ENCODE results near the gene PHLDB3. TPM values are rescaled to one million over a fixed set of nuclear protein-coding genes. Genes with fewer than 3 reads are reported as not detected.
A peak's percentile ranks its signal among the peaks of the same experiment; 100 is the strongest.

The PHLDB3 gene
- polyA plus RNA-seq, 2 donors: 58.1 to 70.1 TPM

DNA sequence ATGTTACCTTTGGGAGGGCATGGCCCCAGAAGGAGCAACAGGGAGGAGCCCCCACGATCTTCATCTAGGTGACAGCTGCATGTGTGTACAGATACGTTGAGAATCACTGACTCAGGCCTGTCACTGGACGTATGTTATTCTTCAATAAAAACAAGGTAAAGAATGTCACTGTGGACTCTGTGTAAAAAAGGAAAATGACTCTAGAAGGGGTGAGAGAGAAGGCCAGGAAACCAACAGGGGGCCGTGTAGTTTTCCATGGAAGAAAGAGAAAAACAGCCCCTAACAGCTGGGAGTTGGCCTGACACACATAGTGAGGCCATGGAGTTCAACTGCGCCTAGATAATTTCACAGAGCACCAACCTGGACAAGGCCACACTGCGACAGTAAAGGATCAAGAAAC, 37.3 kb downstream of the PHLDB3 start:
- Histone ChIP-seq H3K9me3 (ENCODE audit: control insufficient read depth in 2 of 2, insufficient read depth in 1 of 2, low read depth in 1 of 2, low read length in 1 of 2) (no peaks in the 10 kb centered on the region), H3K4me1 (ENCODE audit: control insufficient read depth in 2 of 2, insufficient read depth in 2 of 2, low read length in 1 of 2) (peaks cover 0 to 5% of the 10 kb centered on the region in 2 donors), H3K27ac (ENCODE audit: low read depth in 2 of 2, low read length in 1 of 2) (peak overlapping the region; percentile 79), H3K36me3 (ENCODE audit: control insufficient read depth in 2 of 2, insufficient read depth in 2 of 2, low read length in 1 of 2) (peaks cover 0 to 3% of the 10 kb centered on the region in 2 donors), H3K4me3 (ENCODE audit: low read depth in 1 of 2, low read length in 2 of 2) (no peak overlapping the region), H3K27me3 (ENCODE audit: control insufficient read depth in 1 of 2, insufficient read depth in 2 of 2, low read length in 2 of 2) (no peaks in the 10 kb centered on the region)
- WGBS, 2 donors: 78 to 84% methylated on average over 6 of the region's 6 CpGs

DNA sequence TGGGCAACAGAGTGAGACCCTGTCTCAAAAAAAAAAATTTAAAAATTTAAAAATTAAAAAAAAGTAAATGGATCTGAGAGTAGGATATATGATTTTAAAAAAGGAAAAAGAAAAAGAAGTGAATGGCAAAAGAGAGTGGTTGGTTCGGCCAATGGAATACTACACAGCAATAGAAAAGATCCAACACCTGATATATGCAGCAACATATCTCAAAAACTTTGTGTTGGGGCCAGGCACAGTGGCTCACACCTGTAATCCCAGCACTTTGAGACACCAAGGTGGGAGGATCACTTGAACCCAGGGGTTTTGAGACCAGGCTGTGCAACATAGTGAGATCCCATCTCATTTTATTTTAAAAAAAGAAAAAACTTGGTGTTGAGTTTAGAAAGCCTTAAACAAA, 37.8 kb downstream of the PHLDB3 start:
- no peak overlapping the region for H3K4me3 ChIP-seq (ENCODE audit: low read depth in 1 of 2, low read length in 2 of 2)
- H3K4me1 ChIP-seq (ENCODE audit: control insufficient read depth in 2 of 2, insufficient read depth in 2 of 2, low read length in 1 of 2): peaks cover 0 to 5% of the 10 kb centered on the region in 2 donors
- H3K36me3 ChIP-seq (ENCODE audit: control insufficient read depth in 2 of 2, insufficient read depth in 2 of 2, low read length in 1 of 2): peaks cover 0 to 3% of the 10 kb centered on the region in 2 donors
- no peaks in the 10 kb centered on the region for H3K27me3 ChIP-seq (ENCODE audit: control insufficient read depth in 1 of 2, insufficient read depth in 2 of 2, low read length in 2 of 2)
- 98 to 100% methylated on average over 1 of the region's 1 CpG for WGBS, 2 donors
- no peaks in the 10 kb centered on the region for H3K9me3 ChIP-seq (ENCODE audit: control insufficient read depth in 2 of 2, insufficient read depth in 1 of 2, low read depth in 1 of 2, low read length in 1 of 2)
- H3K27ac ChIP-seq (ENCODE audit: low read depth in 2 of 2, low read length in 1 of 2): peak overlapping the region in 1 of 2 donors; percentile 44

DNA sequence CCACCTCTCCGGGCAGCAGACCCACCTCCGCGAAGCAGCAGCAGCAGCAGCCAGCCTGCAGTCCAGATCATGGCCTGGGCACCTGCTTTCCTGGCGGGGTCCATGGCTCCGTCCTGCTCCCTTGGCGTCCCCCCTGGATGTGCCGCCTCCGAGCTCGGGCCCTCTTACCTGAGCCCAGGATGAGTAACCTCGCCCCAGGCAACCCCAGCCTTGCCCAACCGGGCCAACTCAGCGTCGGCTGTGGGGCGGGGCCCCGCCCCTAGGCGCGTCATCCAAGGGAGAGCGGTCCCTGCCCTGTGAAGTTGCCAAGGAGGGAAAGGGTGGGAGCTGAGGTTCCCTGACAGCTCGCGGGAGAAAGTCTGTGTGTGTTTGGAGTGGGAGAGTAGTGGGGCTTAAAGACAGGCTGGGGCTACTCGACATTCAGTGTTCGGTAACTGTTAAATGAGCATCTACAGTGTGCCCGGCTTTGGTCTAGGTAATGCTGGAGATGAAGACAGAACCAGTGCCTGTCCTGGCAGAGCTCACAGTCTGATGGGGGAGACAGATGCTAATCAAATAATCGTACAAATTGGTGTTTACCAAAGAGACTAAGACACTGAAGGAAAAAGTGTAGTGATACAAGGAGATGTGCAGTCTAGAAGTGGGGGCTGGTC, 39.0 kb downstream of the PHLDB3 start, which contains the start of gene LYPD3:
TSS of gene LYPD3 (minus strand) at position 141 of the 653 bp plus-strand sequence. CDS start at position 104, 37 bp downstream.
- Histone ChIP-seq H3K27ac (ENCODE audit: low read depth in 2 of 2, low read length in 1 of 2) (peak within 1 kb of the TSS; percentile 87 to 99), H3K36me3 (ENCODE audit: control insufficient read depth in 2 of 2, insufficient read depth in 2 of 2, low read length in 1 of 2) (peaks cover 0 to 13% of the 10 kb centered on the region in 2 donors), H3K9me3 (ENCODE audit: control insufficient read depth in 2 of 2, insufficient read depth in 1 of 2, low read depth in 1 of 2, low read length in 1 of 2) (no peaks in the 10 kb centered on the region), H3K4me1 (ENCODE audit: control insufficient read depth in 2 of 2, insufficient read depth in 2 of 2, low read length in 1 of 2) (peaks cover 0 to 8% of the 10 kb centered on the region in 2 donors), H3K4me3 (ENCODE audit: low read depth in 1 of 2, low read length in 2 of 2) (peak within 1 kb of the TSS; percentile 69 to 72), H3K27me3 (ENCODE audit: control insufficient read depth in 1 of 2, insufficient read depth in 2 of 2, low read length in 2 of 2) (no peaks in the 10 kb centered on the region)
- WGBS, 2 donors: 20 to 23% methylated on average over 24 of the region's 24 CpGs

DNA sequence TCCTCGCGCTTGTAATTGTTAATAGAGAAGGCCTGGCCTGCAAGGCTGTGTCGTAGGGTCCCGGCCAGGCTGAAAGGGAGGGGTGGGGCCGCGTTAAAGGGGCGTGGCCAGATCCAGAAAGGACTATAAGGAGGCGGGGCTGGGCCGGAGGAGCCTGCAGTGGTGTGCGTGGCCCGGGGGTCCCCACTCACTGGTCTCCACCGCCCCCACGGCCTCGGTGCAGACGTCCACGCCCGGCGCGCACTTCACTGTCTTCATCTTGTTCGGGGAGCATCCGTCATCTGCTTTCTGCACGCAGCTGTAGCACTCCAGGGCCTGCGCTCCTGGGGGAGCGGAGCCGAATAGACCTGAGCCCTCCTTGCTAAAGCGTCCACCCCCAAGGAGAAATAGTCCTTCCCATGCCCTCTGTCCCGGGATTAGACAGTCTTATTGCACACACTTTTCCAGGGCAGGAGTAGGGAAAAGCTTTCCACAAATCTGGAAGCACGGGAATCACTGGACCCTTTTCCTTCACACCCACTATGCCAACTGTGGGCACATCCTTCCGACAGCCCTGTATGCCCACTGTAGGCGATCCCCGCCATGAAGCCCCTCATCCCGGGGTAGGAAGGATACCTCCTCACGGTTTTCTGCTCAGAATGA, 40.3 kb downstream of the PHLDB3 start:
- H3K9me3 ChIP-seq (ENCODE audit: control insufficient read depth in 2 of 2, insufficient read depth in 1 of 2, low read depth in 1 of 2, low read length in 1 of 2): no peaks in the 10 kb centered on the region
- 11 to 14% methylated on average over 32 to 33 of the region's 33 CpGs for WGBS, 2 donors
- peaks cover 0 to 8% of the 10 kb centered on the region in 2 donors for H3K4me1 ChIP-seq (ENCODE audit: control insufficient read depth in 2 of 2, insufficient read depth in 2 of 2, low read length in 1 of 2)
- peak overlapping the region; percentile 69 to 72 for H3K4me3 ChIP-seq (ENCODE audit: low read depth in 1 of 2, low read length in 2 of 2)
- peak overlapping the region; percentile 87 to 99 for H3K27ac ChIP-seq (ENCODE audit: low read depth in 2 of 2, low read length in 1 of 2)
- no peaks in the 10 kb centered on the region for H3K27me3 ChIP-seq (ENCODE audit: control insufficient read depth in 1 of 2, insufficient read depth in 2 of 2, low read length in 2 of 2)
- peaks cover 0 to 15% of the 10 kb centered on the region in 2 donors for H3K36me3 ChIP-seq (ENCODE audit: control insufficient read depth in 2 of 2, insufficient read depth in 2 of 2, low read length in 1 of 2)

DNA sequence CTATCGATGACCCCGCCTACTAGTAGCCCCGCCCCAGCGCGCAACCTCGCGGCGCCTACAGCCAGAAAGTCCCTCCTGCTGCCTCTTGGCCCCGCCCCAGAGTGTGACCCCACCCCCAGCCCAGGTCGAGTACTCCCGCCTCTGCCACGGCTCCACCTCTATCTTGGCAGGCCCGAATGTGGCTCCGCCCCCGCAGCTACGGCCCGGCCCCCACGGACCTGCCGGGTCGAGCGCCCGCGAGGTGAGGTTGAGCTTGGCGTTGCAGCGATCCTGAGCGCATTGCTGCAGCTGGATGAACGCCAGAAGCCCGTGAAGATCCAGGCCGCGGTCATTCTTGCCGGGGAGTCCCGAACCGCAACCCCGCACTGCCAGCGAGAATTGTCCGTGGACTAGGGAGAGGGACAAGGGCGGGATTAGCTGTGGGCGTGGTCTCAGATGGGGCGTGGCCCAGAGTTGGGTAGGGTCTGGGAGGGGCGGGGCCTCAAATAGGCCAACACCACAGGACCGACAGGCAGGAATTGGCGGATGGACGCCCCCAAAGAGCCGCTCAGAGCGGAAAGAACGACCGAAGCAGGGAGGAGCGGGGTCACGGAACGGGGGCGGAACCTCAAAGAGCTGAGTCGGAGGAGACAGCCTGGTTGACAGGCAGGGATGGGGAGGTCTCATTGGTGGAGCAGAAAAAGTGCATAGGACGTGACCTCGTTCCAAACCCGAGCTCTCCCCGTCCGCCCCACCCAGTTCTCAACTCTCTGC, 41.0 kb downstream of the PHLDB3 start:
- H3K4me3 ChIP-seq (ENCODE audit: low read depth in 1 of 2, low read length in 2 of 2): peak overlapping the region; percentile 69 to 72
- H3K27ac ChIP-seq (ENCODE audit: low read depth in 2 of 2, low read length in 1 of 2): peak overlapping the region; percentile 87 to 99
- no peaks in the 10 kb centered on the region for H3K9me3 ChIP-seq (ENCODE audit: control insufficient read depth in 2 of 2, insufficient read depth in 1 of 2, low read depth in 1 of 2, low read length in 1 of 2)
- peaks cover 0 to 8% of the 10 kb centered on the region in 2 donors for H3K4me1 ChIP-seq (ENCODE audit: control insufficient read depth in 2 of 2, insufficient read depth in 2 of 2, low read length in 1 of 2)
- WGBS, 2 donors: 0 to 1% methylated on average over 55 to 57 of the region's 57 CpGs
- peaks cover 0 to 15% of the 10 kb centered on the region in 2 donors for H3K36me3 ChIP-seq (ENCODE audit: control insufficient read depth in 2 of 2, insufficient read depth in 2 of 2, low read length in 1 of 2)
- H3K27me3 ChIP-seq (ENCODE audit: control insufficient read depth in 1 of 2, insufficient read depth in 2 of 2, low read length in 2 of 2): no peaks in the 10 kb centered on the region

DNA sequence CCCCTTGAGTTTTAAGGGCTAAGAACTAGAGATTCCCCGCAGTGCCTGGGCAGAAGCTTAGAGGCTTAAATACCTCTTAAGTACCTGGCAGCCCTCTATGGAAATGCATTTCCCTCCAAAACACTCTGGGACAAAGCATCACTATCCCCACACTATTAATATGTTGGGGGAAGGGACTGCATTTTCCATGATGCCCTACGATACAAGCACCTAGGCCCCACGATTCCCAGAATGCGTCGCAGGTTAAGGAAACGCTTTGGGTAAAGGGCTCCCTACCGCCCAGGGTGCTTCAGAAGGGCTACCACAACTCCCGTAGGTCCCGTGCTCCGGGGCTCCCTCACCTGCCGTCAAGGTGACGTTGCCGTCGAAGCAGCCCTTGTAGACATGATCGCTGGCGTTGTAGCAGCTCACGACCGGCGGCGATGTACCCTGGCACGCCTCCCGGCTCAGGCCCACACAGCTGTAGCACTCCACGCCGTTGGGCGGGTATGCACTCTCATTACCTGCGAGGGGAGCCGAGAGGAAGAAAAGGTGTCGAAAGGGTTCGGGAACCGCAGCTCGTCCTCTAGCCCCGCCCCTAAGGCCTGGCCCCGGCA, 41.7 kb downstream of the PHLDB3 start:
- Histone ChIP-seq H3K36me3 (ENCODE audit: control insufficient read depth in 2 of 2, insufficient read depth in 2 of 2, low read length in 1 of 2) (peaks cover 0 to 15% of the 10 kb centered on the region in 2 donors), H3K4me3 (ENCODE audit: low read depth in 1 of 2, low read length in 2 of 2) (peak overlapping the region; percentile 69 to 72), H3K4me1 (ENCODE audit: control insufficient read depth in 2 of 2, insufficient read depth in 2 of 2, low read length in 1 of 2) (peaks cover 0 to 8% of the 10 kb centered on the region in 2 donors), H3K27ac (ENCODE audit: low read depth in 2 of 2, low read length in 1 of 2) (peak overlapping the region; percentile 87 to 95), H3K9me3 (ENCODE audit: control insufficient read depth in 2 of 2, insufficient read depth in 1 of 2, low read depth in 1 of 2, low read length in 1 of 2) (no peaks in the 10 kb centered on the region), H3K27me3 (ENCODE audit: control insufficient read depth in 1 of 2, insufficient read depth in 2 of 2, low read length in 2 of 2) (no peaks in the 10 kb centered on the region)
- 10% methylated on average over 33 of the region's 33 CpGs for WGBS, 2 donors

DNA sequence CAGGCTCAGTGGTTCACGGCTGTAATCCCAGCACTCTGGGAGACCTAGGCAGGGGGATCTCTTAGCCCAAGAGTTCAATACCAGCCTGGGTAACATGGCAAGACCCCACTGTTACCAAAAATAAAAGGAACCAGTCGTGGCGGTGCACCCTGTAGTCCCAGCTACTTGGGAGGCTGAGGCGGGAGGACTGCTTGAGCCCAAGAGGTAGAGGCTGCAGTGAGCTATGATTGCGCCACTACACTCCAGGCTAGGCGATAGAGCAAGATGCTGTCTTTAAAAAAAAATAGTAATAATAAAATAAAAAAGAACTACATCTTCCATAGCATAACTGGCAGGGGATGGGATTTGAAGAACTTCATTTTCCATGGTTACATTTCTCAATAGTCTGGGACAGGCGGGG, 42.2 kb downstream of the PHLDB3 start:
- Histone ChIP-seq H3K9me3 (ENCODE audit: control insufficient read depth in 2 of 2, insufficient read depth in 1 of 2, low read depth in 1 of 2, low read length in 1 of 2) (no peaks in the 10 kb centered on the region), H3K27ac (ENCODE audit: low read depth in 2 of 2, low read length in 1 of 2) (peak overlapping the region; percentile 87 to 95), H3K36me3 (ENCODE audit: control insufficient read depth in 2 of 2, insufficient read depth in 2 of 2, low read length in 1 of 2) (peaks cover 0 to 15% of the 10 kb centered on the region in 2 donors), H3K4me1 (ENCODE audit: control insufficient read depth in 2 of 2, insufficient read depth in 2 of 2, low read length in 1 of 2) (peaks cover 0 to 8% of the 10 kb centered on the region in 2 donors), H3K27me3 (ENCODE audit: control insufficient read depth in 1 of 2, insufficient read depth in 2 of 2, low read length in 2 of 2) (no peaks in the 10 kb centered on the region), H3K4me3 (ENCODE audit: low read depth in 1 of 2, low read length in 2 of 2) (peak overlapping the region in 1 of 2 donors; percentile 69)
- WGBS, 2 donors: 91 to 94% methylated on average over 7 of the region's 7 CpGs

DNA sequence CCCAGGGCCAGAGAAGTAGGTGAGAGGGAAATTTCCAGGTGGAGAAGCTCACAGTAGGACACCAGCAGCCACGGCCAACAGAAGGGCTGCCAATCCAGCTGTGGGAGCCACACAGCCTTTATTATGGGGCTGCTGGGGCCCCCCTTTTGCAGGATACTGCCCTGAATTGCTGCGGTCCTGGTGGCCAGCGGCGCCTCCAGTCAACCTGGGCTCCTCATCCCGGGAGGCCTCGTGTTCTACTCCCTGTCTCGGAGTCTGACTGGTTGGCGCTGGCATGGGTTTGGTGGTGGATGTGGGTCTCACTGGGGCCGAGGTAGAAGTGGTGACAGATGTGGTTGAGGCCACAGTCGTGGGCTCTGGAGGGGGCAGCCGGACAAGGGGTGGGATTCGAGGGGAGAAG, 43.2 kb downstream of the PHLDB3 start:
- H3K36me3 ChIP-seq (ENCODE audit: control insufficient read depth in 2 of 2, insufficient read depth in 2 of 2, low read length in 1 of 2): peaks cover 0 to 15% of the 10 kb centered on the region in 2 donors
- WGBS, 2 donors: 88 to 90% methylated on average over 12 of the region's 12 CpGs
- peak overlapping the region in 1 of 2 donors; percentile 47 for H3K27ac ChIP-seq (ENCODE audit: low read depth in 2 of 2, low read length in 1 of 2)
- peaks cover 0 to 8% of the 10 kb centered on the region in 2 donors for H3K4me1 ChIP-seq (ENCODE audit: control insufficient read depth in 2 of 2, insufficient read depth in 2 of 2, low read length in 1 of 2)
- no peak overlapping the region for H3K4me3 ChIP-seq (ENCODE audit: low read depth in 1 of 2, low read length in 2 of 2)
- no peaks in the 10 kb centered on the region for H3K27me3 ChIP-seq (ENCODE audit: control insufficient read depth in 1 of 2, insufficient read depth in 2 of 2, low read length in 2 of 2)
- no peaks in the 10 kb centered on the region for H3K9me3 ChIP-seq (ENCODE audit: control insufficient read depth in 2 of 2, insufficient read depth in 1 of 2, low read depth in 1 of 2, low read length in 1 of 2)

DNA sequence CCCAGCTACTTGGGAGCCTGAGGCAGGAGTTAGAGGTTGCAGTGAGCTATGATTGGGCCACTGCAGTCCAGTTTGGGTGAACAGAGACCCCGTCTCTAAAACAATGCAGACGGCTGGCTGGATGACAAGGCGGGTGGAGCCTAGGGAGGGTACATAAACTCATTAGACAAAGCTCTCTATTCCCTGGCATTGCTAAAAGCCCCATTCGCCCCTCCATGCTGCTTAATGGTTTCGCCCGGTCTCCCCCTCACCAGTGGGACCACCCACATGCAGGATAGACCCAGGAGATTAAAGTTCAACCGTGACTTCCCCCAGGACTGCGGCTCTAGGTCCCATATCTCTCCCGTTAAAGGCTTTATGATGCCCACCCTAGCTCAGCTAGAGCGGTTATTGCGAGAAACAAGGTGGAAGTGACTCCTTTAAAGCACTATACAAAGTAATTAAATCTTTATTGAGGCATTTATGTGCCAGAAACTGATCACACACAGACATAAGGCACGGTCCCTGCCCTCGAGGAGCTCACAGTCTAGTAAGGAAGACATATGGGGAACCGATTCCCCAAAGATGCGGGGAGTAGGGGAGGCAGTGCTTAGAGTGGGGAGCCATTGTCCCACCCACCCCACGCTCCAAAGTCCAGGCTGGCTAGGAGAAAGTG, 44.1 kb downstream of the PHLDB3 start:
- Histone ChIP-seq H3K36me3 (ENCODE audit: control insufficient read depth in 2 of 2, insufficient read depth in 2 of 2, low read length in 1 of 2) (peaks cover 0 to 15% of the 10 kb centered on the region in 2 donors), H3K4me3 (ENCODE audit: low read depth in 1 of 2, low read length in 2 of 2) (no peak overlapping the region), H3K9me3 (ENCODE audit: control insufficient read depth in 2 of 2, insufficient read depth in 1 of 2, low read depth in 1 of 2, low read length in 1 of 2) (no peaks in the 10 kb centered on the region), H3K4me1 (ENCODE audit: control insufficient read depth in 2 of 2, insufficient read depth in 2 of 2, low read length in 1 of 2) (peaks cover 0 to 8% of the 10 kb centered on the region in 2 donors), H3K27me3 (ENCODE audit: control insufficient read depth in 1 of 2, insufficient read depth in 2 of 2, low read length in 2 of 2) (no peaks in the 10 kb centered on the region), H3K27ac (ENCODE audit: low read depth in 2 of 2, low read length in 1 of 2) (peak overlapping the region in 1 of 2 donors; percentile 27)
- 79 to 84% methylated on average over 16 of the region's 16 CpGs for WGBS, 2 donors
